CD4-positive, alpha-beta T cell (primary cell): Measurements from ENCODE around the gene SMC1A. TPM values are rescaled to one million over a fixed set of nuclear protein-coding genes. Genes with fewer than 3 reads are reported as not detected.

Experiments
- ATAC-seq: fragments of 200-7000 bp; cut with Tn5 transposase; one replicate; pipeline ENCODE4 v1.10.0; 2022; ENCODE audit warnings: mild to moderate bottlenecking; ENCODE audit not compliant: poor library complexity
- CTCF ChIA-PET: fragments of 350-600 bp; sonication (Branson Sonifier 250); formaldehyde crosslinking; loops from one replicate; lab custom pipeline; 2021; ENCODE audit warnings: antibody characterized with exemption, inconsistent platforms; lab: Charles Lee
- POLR2A ChIA-PET: fragments of 350-600 bp; sonication (Branson Sonifier 250); formaldehyde crosslinking; loops from one replicate; lab custom pipeline; 2021; ENCODE audit warnings: antibody characterized with exemption, inconsistent platforms; lab: Charles Lee
- DNase-seq, 14 experiments: peaks; one replicate each; pipeline ENCODE4 v3.0.0-alpha.2; 2013 to 2020; ENCODE audit warnings: mixed read lengths in 2 of 14
- H3K27ac ChIP-seq, 2 donors: one replicate each; pipeline versions ENCODE4 v1.5.1 to v1.7.0; 2013; ENCODE audit warnings: low read length in 2 of 2, low read depth in 1 of 2, mild to moderate bottlenecking in 1 of 2
- H3K27me3 ChIP-seq, 2 experiments: 1 replicate in 1 of 2; 2 replicates in 1 of 2; pipeline versions ENCODE4 v1.6.1 to v1.7.0; 2013; ENCODE audit warnings: low read length in 2 of 2, control low read depth in 1 of 2, mild to moderate bottlenecking in 1 of 2, moderate library complexity in 1 of 2; ENCODE audit not compliant: insufficient read depth in 2 of 2, control insufficient read depth in 1 of 2
- H3K36me3 ChIP-seq: one replicate; pipeline ENCODE4 v1.6.1; 2013; ENCODE audit warnings: low read length, control low read depth; ENCODE audit not compliant: insufficient read depth
- H3K4me1 ChIP-seq: one replicate; pipeline ENCODE4 v1.6.1; 2013; ENCODE audit warnings: low read length, control low read depth; ENCODE audit not compliant: insufficient read depth
- H3K4me3 ChIP-seq: one replicate; pipeline ENCODE4 v1.5.1; 2013; ENCODE audit warnings: mild to moderate bottlenecking, low read length, moderate library complexity
- H3K9me3 ChIP-seq, 2 experiments: 1 replicate in 1 of 2; 2 replicates in 1 of 2; pipeline versions ENCODE4 v1.6.1 to v1.7.0; 2013; ENCODE audit warnings: low read length in 2 of 2, mild to moderate bottlenecking in 2 of 2, control low read depth in 1 of 2, moderate library complexity in 1 of 2; ENCODE audit not compliant: control insufficient read depth in 1 of 2, insufficient read depth in 1 of 2
- H3K27ac Mint-ChIP-seq: one replicate; pipeline ENCODE4 v1.8.0; 2020; ENCODE audit warnings: mixed read lengths
- H3K27me3 Mint-ChIP-seq: one replicate; pipeline ENCODE4 v1.8.0; 2021; ENCODE audit warnings: mixed read lengths
- H3K36me3 Mint-ChIP-seq: one replicate; pipeline ENCODE4 v1.8.0; 2021; ENCODE audit warnings: low read depth, mixed read lengths
- H3K4me1 Mint-ChIP-seq: one replicate; pipeline ENCODE4 v1.8.0; 2021; ENCODE audit warnings: low read depth, mixed read lengths
- H3K4me3 Mint-ChIP-seq: one replicate; pipeline ENCODE4 v1.8.0; 2020; ENCODE audit warnings: mild to moderate bottlenecking, mixed read lengths
- H3K9me3 Mint-ChIP-seq: one replicate; pipeline ENCODE4 v1.8.0; 2020; ENCODE audit warnings: mixed read lengths
- intact Hi-C, 2 experiments: fragments of 100-400 bp; cut with DNase I in 1 of 2; cut with micrococcal nuclease in 1 of 2; formaldehyde crosslinking; loops; one replicate each; pipeline versions ENCODE4 v1.15.1 to v1.9.0; 2023 to 2025; cut with DNase I, micrococcal nuclease
- total RNA-seq, 174 experiments: library from RNA in 2 of 174; stranded (reverse) in 2 of 174; gene quantifications; one replicate each; pipeline ENCODE4 v1.2.3 and lab custom pipeline; 2021 to 2026
- TF ChIP-seq, protein P1 (sequence below): fragments of 200-600 bp; IDR thresholded peaks from one replicate; pipeline ENCODE4 v1.8.0; 2022; ENCODE audit warnings: antibody characterized with exemption, mild to moderate bottlenecking

Gene SMC1A
- total RNA-seq, 2 experiments from 2014 or later = 25.5 to 28.6 TPM

DNA sequence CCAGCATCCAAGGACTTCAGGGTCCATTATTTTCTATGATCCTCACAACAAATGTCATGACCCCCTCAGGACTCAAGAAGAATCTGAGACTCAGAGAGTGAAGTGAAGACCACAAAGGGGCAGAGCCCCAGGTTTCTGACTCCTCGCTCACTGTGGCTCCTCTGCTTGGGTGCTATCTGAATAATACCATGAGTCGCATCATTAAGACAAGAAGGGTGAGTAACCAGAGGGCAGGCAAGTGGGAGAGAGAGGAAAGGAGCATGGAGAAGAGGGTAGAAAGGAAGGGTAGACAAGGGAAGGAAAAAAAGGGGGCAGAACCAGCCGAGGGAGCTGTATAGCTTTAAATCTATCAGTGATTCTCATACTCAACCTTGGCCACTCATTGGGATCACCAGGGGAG is 27.2 kb upstream of the SMC1A start:
- Histone ChIP-seq H3K27ac (no peak overlapping the region), H3K36me3 (no peaks in the 10 kb centered on the region), H3K4me3 (no peak overlapping the region), H3K9me3 (no peaks in the 10 kb centered on the region), H3K4me1 (no peaks in the 10 kb centered on the region), H3K27me3 (no peaks in the 10 kb centered on the region)
- no peak for ATAC-seq
- Mint-ChIP-seq H3K9me3 (no peaks in the 10 kb centered on the region), H3K27me3 (no peaks in the 10 kb centered on the region), H3K4me3 (no peak overlapping the region), H3K27ac (no peak overlapping the region), H3K4me1 (no peaks in the 10 kb centered on the region), H3K36me3 (no peaks in the 10 kb centered on the region)
- CTCF ChIA-PET = no interaction called here
- DNase-seq = no peak
- intact Hi-C loops = no loop called here
- POLR2A ChIA-PET = no interaction called here
- TF ChIP-seq, protein P1, sequence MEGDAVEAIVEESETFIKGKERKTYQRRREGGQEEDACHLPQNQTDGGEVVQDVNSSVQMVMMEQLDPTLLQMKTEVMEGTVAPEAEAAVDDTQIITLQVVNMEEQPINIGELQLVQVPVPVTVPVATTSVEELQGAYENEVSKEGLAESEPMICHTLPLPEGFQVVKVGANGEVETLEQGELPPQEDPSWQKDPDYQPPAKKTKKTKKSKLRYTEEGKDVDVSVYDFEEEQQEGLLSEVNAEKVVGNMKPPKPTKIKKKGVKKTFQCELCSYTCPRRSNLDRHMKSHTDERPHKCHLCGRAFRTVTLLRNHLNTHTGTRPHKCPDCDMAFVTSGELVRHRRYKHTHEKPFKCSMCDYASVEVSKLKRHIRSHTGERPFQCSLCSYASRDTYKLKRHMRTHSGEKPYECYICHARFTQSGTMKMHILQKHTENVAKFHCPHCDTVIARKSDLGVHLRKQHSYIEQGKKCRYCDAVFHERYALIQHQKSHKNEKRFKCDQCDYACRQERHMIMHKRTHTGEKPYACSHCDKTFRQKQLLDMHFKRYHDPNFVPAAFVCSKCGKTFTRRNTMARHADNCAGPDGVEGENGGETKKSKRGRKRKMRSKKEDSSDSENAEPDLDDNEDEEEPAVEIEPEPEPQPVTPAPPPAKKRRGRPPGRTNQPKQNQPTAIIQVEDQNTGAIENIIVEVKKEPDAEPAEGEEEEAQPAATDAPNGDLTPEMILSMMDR = no peak

DNA sequence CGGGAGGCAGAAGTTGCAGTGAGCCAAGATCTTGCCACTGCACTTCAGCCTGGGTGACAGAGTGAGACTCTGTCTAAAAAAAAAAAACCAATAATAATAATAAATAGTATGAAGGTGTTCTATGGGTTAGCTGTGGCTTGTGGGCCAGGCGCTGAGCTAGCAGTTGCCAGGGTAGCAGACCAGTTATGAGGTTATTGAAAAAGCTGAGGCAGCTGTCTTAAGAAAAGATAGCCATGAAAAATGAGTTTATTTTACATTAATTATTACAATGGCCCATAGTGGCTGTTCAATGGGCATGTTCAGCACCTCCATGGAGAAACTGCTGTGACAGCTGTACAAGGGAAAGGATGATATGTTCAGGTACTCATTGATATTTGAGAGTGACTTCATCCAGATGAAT is 25.0 kb upstream of the SMC1A start:
- H3K4me1 Mint-ChIP-seq = no peaks in the 10 kb centered on the region
- intact Hi-C loops = loop anchor here in 1 of 2 experiments (2.0 kb wide), 1 partner anchor 135 kb away; no protein-coding TSS in a partner anchor
- no peaks in the 10 kb centered on the region for H3K9me3 Mint-ChIP-seq
- Histone ChIP-seq H3K27me3 (no peaks in the 10 kb centered on the region), H3K27ac (no peak overlapping the region), H3K4me1 (peaks cover under 1% of the 10 kb centered on the region), H3K9me3 (no peaks in the 10 kb centered on the region), H3K4me3 (no peak overlapping the region), H3K36me3 (no peaks in the 10 kb centered on the region)
- ChIA-PET POLR2A (interaction anchor here (2.9 kb wide), 1 partner anchor 25 kb away, joined by 10 read pairs; the partner anchor contains the start of genes RIBC1 and SMC1A), CTCF (no interaction called here)
- TF ChIP-seq, protein P1 = no peak
- ATAC-seq (no peak), DNase-seq (no peak)
- H3K4me3 Mint-ChIP-seq = no peak overlapping the region
- H3K27me3 Mint-ChIP-seq = no peaks in the 10 kb centered on the region
- H3K36me3 Mint-ChIP-seq = no peaks in the 10 kb centered on the region
- no peak overlapping the region for H3K27ac Mint-ChIP-seq

DNA sequence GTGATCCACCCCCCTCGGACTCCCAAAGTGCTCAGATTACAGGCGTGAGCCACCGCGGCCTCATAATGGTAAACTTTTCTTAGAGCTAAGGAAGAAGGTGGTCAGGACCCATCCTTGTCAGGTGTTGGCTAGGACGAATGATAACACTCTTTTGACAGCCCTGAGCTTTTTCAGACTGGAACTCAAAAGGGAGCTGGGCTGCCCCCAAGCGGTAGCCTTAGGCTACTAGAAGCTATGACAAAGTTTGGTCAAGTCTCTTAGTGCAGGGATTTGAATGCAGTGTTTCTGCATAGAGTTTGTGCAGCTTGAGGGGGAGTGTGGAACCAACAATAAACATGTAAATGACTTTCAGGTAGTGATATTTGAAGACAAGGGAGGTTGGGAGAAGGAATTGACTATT is 23.5 kb upstream of the SMC1A start:
- POLR2A ChIA-PET = interaction anchor here (1.3 to 2.9 kb wide), 2 partner anchors 10 to 24 kb away, joined by 5 to 10 read pairs; partner anchors contain the start of genes RIBC1 and SMC1A
- DNase-seq = peak in 12 of 14 experiments; percentile 9 to 62 (median 34)
- Histone ChIP-seq H3K4me1 (peaks cover 12% of the 10 kb centered on the region), H3K4me3 (no peak overlapping the region), H3K27ac (no peak overlapping the region), H3K36me3 (no peaks in the 10 kb centered on the region), H3K9me3 (no peaks in the 10 kb centered on the region), H3K27me3 (no peaks in the 10 kb centered on the region)
- Mint-ChIP-seq H3K27ac (no peak overlapping the region), H3K9me3 (no peaks in the 10 kb centered on the region), H3K4me3 (no peak overlapping the region), H3K4me1 (peaks cover 5% of the 10 kb centered on the region), H3K27me3 (no peaks in the 10 kb centered on the region), H3K36me3 (no peaks in the 10 kb centered on the region)
- TF ChIP-seq, protein P1 = peak; percentile 29
- intact Hi-C loops = loop anchor here in 1 of 2 experiments (1.0 to 2.0 kb wide), 2 partner anchors 129 to 133 kb away; no protein-coding TSS in a partner anchor
- ATAC-seq = peak; percentile 46
- CTCF ChIA-PET = interaction anchor here (0.7 to 1.5 kb wide), 5 partner anchors 10 to 133 kb away, joined by 4 to 6 read pairs (median 5); no protein-coding TSS in a partner anchor
